Neutrophil (primary cell): ENCODE data around the gene PLOD2.

ENCODE experiments used
- H3K27ac ChIP-seq: fragments of 200-600 bp; sonication (generic); 2 replicates; pipeline ENCODE4 v1.5.1; 2016; ENCODE audit warnings: mild to moderate bottlenecking, moderate library complexity
- H3K27me3 ChIP-seq: fragments of 200-600 bp; sonication (generic); 2 replicates; pipeline ENCODE4 v1.6.0; 2016; ENCODE audit warnings: mild to moderate bottlenecking
- H3K36me3 ChIP-seq: fragments of 200-600 bp; sonication (generic); 2 replicates; pipeline ENCODE4 v1.5.1; 2017
- H3K4me1 ChIP-seq, 2 experiments: fragments of 200-600 bp in 1 of 2; sonication (generic) in 1 of 2; 1 replicate in 1 of 2; 2 replicates in 1 of 2; pipeline versions ENCODE4 v1.5.1 to v1.6.1; 2013 to 2016; ENCODE audit warnings: low read depth in 1 of 2, low read length in 1 of 2, mild to moderate bottlenecking in 1 of 2, moderate library complexity in 1 of 2; ENCODE audit not compliant: control insufficient read depth in 1 of 2, insufficient read depth in 1 of 2
- H3K4me3 ChIP-seq, 2 experiments: fragments of 200-600 bp in 1 of 2; sonication (generic) in 1 of 2; 1 replicate in 1 of 2; 2 replicates in 1 of 2; pipeline ENCODE4 v1.5.1; 2013 to 2016; ENCODE audit warnings: low read depth in 1 of 2, low read length in 1 of 2, mild to moderate bottlenecking in 1 of 2, moderate library complexity in 1 of 2
- H3K9me3 ChIP-seq: fragments of 200-600 bp; sonication (generic); 2 replicates; pipeline ENCODE4 v1.5.1; 2016
- TF ChIP-seq, protein P1 (sequence below): fragments of 200-600 bp; sonication (generic); IDR thresholded peaks from 2 replicates; pipeline ENCODE4 v1.5.1; 2016; ENCODE audit warnings: antibody characterized with exemption

The PLOD2 gene

DNA sequence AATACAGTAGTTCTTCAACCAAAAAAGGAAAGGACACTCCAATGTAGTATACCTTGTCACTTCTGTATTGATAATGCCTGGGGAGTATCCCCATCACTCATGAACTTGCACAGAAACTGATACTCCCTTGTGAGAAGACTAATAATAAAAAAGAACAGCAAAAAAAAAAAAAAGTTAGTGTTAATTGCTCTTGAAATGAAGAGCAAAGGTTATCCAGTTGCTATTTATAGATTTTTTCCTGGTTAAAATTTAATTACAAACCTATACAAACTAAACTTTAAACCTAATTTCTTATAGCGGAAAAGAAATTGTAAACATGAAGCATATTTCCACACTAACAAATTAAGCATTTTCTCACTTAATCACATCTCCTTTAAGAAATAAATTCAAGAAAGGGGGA lies 6.7 kb downstream of the PLOD2 start:
- no peaks in the 10 kb centered on the region for H3K36me3 ChIP-seq
- no peak overlapping the region for H3K27ac ChIP-seq
- peaks cover 28% of the 10 kb centered on the region for H3K27me3 ChIP-seq
- no peaks in the 10 kb centered on the region for H3K9me3 ChIP-seq
- H3K4me1 ChIP-seq: no peaks in the 10 kb centered on the region
- H3K4me3 ChIP-seq: no peak overlapping the region
- TF ChIP-seq, protein P1, sequence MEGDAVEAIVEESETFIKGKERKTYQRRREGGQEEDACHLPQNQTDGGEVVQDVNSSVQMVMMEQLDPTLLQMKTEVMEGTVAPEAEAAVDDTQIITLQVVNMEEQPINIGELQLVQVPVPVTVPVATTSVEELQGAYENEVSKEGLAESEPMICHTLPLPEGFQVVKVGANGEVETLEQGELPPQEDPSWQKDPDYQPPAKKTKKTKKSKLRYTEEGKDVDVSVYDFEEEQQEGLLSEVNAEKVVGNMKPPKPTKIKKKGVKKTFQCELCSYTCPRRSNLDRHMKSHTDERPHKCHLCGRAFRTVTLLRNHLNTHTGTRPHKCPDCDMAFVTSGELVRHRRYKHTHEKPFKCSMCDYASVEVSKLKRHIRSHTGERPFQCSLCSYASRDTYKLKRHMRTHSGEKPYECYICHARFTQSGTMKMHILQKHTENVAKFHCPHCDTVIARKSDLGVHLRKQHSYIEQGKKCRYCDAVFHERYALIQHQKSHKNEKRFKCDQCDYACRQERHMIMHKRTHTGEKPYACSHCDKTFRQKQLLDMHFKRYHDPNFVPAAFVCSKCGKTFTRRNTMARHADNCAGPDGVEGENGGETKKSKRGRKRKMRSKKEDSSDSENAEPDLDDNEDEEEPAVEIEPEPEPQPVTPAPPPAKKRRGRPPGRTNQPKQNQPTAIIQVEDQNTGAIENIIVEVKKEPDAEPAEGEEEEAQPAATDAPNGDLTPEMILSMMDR: no peak

DNA sequence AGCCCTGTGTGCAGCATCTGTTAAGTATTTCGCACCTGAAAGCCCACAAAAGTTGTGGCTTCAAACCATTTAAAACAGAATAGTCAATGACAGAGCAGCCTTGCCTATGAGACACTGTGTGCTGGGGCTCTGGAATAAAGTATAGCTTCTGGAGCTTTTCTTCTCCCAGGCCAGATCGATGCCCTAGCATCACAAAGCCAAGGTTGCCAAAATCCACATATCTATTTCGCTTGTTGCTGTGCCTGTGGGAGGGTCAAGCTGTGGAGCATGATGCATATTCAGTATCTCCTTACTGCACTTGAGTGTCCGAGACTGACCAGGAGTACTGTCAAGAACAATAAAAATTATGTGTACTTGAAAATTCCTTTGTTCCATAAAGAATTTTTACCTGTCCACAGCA lies 7.6 kb downstream of the PLOD2 start:
- TF ChIP-seq, protein P1: no peak
- H3K4me3 ChIP-seq: no peak overlapping the region
- peaks cover 0 to 5% of the 10 kb centered on the region in 2 experiments for H3K4me1 ChIP-seq

DNA sequence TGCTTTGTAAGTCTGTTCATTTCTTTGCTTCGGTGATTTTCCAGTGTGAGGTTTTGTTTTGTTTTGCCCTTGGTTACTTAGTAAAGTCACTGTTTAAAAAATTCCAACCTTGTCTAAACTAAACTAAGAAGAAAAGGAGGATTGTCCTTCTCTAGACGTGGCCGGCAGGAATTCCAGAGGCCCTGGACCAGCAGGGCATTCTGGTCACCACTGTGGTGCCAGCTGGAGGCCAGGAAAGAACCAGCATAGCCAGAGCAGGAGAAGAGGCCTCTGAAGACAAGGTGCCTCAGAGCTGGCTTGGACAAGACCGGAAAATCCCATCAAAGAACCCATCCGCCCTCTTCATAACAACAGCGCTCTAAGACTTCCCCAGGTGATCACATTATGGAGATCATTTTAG lies 8.2 kb downstream of the PLOD2 start:
- no peak overlapping the region for H3K27ac ChIP-seq
- H3K9me3 ChIP-seq: no peaks in the 10 kb centered on the region
- H3K4me1 ChIP-seq: peaks cover 0 to 5% of the 10 kb centered on the region in 2 experiments
- H3K27me3 ChIP-seq: peaks cover 13% of the 10 kb centered on the region
- H3K36me3 ChIP-seq: no peaks in the 10 kb centered on the region
- no peak overlapping the region for H3K4me3 ChIP-seq
- TF ChIP-seq, protein P1: no peak

More for the DNA sequence above, 7.6 kb downstream of the PLOD2 start:
- Histone ChIP-seq H3K27me3 (peaks cover 19% of the 10 kb centered on the region), H3K27ac (no peak overlapping the region), H3K9me3 (no peaks in the 10 kb centered on the region), H3K36me3 (no peaks in the 10 kb centered on the region)

DNA sequence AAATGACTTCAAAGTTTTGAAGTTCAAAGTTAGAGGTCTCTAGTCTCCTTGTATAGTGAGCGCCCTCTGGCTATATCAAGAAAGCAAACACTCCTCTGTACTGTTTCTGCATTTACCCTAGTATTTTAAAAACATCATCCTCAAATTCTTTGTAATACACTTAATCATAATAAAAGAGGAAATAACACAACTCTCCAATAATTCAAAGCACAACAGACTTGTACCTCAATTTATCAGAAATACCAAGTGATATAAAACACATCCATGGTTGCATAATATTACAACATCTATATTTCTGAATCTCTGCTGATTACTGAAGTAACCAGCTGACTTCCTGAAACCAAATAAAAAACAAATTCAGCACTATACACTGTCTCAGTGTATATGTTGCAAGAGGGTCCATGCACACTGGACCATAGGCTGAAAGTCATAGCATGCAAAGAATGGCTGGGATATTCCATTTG lies 12.5 kb downstream of the PLOD2 start:
- Histone ChIP-seq H3K4me1 (peaks cover 0 to 5% of the 10 kb centered on the region in 2 experiments), H3K27me3 (no peaks in the 10 kb centered on the region), H3K27ac (no peak overlapping the region), H3K4me3 (no peak overlapping the region), H3K36me3 (no peaks in the 10 kb centered on the region), H3K9me3 (no peaks in the 10 kb centered on the region)
- TF ChIP-seq, protein P1: no peak

DNA sequence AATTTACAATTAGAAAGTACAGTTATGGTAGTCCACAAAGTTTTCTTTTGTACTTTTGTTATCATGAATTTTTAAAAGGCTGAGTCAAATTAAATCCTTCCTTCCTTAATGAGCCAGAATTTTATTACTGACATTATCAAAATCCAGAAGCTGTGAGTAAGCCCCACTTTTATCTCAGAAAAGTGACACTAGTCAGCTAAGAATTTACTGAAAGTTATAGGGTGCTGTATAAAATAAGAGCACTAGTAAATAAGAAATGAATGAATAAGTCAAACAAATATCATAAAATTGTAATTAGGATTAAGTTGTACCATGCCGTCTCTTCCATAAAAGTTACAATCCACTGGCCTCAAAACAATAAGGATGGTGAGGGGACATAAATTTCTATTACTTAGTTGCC lies 15.3 kb downstream of the PLOD2 start:
- Histone ChIP-seq H3K4me3 (no peak overlapping the region), H3K27me3 (no peaks in the 10 kb centered on the region), H3K9me3 (no peaks in the 10 kb centered on the region), H3K36me3 (no peaks in the 10 kb centered on the region), H3K4me1 (peaks cover 0 to 5% of the 10 kb centered on the region in 2 experiments), H3K27ac (no peak overlapping the region)
- TF ChIP-seq, protein P1: no peak

DNA sequence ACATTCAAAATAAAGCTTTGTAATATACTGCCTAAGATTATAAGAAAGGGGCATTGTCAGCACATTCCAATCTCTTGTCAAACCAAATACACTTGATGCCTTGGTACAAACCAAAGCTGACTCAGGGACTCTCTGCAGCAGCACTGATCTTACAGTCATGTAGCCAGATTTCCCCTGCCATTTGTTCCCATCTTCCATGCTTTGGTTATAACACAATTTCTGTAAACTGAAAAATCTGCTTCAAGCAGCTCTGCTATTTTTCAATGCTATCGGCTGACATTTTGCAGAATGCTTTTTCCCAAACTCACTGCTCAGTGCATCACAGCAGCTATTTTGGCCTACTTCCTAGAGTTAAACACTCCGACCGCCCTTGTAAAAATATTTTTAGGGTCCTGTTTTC lies 18.2 kb downstream of the PLOD2 start:
- Histone ChIP-seq H3K36me3 (no peaks in the 10 kb centered on the region), H3K27ac (no peak overlapping the region), H3K4me1 (no peaks in the 10 kb centered on the region), H3K4me3 (no peak overlapping the region), H3K9me3 (no peaks in the 10 kb centered on the region), H3K27me3 (no peaks in the 10 kb centered on the region)
- TF ChIP-seq, protein P1: no peak
